Measurements from ENCODE around the gene INTS13. TPM values are rescaled to one million over a fixed set of nuclear protein-coding genes. Genes with fewer than 3 reads are reported as not detected.

Gene INTS13
- total and polyA plus RNA-seq, 4 donors, result 12.4 to 21.8 (median 17.9) TPM

DNA sequence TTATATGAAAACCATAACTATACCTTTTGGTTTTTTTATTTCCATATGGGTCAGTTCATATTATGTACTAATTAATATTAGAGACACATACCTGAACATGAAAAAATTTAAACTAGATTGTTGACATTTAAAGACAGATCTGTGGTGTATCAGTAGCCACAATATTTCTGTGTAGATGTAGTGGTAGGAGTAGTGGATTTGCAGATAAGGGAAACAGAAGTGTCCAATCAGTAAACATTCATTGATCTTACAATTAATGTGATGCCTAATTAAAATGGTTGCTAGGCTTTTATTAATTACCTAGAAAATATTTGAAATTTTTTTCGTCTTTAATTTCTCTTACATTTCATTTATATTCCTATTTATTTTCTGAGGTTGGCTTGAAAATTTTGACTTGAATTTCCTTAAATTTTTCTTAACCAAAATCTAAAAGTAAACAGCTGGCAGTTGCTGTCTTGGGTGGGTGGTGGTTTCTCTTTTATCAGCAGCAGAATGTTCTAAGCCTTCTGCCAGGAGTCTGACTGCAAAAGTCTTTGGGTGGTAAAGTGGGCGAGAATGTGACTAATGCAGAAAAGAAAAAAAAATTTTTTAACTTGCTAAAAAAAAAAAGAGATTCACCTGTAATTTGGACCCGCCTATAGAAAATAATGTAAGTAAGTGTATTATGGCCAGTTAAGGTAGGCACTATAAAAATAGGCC lies 2.9 kb upstream of the INTS13 start:
- ATAC-seq (ENCODE audit: insufficient read depth, low FRiP score) (no peak), DNase-seq (no peak)
- Histone ChIP-seq H3K27ac (ENCODE audit: low read depth in 1 of 2, low read length in 1 of 2) (no peak overlapping the region), H3K27me3 (ENCODE audit: control insufficient read depth in 3 of 3, insufficient read depth in 3 of 3, low read length in 2 of 3) (no peaks in the 10 kb centered on the region), H3K9ac (ENCODE audit: insufficient read depth in 1 of 2, low read length in 2 of 2) (no peak overlapping the region), H3K36me3 (ENCODE audit: control insufficient read depth in 4 of 4, insufficient read depth in 4 of 4, low read length in 4 of 4) (peaks cover 0 to 3% (median 0%) of the 10 kb centered on the region in 4 donors), H3K4me1 (ENCODE audit: control insufficient read depth in 5 of 5, insufficient read depth in 5 of 5, low read length in 5 of 5) (peaks cover 0 to 29% (median 4%) of the 10 kb centered on the region in 5 donors), H3K4me3 (no peak overlapping the region), H3K9me3 (ENCODE audit: control insufficient read depth in 4 of 4, insufficient read depth in 3 of 4, low read length in 3 of 4) (no peaks in the 10 kb centered on the region)
- TF ChIP-seq, protein P1, sequence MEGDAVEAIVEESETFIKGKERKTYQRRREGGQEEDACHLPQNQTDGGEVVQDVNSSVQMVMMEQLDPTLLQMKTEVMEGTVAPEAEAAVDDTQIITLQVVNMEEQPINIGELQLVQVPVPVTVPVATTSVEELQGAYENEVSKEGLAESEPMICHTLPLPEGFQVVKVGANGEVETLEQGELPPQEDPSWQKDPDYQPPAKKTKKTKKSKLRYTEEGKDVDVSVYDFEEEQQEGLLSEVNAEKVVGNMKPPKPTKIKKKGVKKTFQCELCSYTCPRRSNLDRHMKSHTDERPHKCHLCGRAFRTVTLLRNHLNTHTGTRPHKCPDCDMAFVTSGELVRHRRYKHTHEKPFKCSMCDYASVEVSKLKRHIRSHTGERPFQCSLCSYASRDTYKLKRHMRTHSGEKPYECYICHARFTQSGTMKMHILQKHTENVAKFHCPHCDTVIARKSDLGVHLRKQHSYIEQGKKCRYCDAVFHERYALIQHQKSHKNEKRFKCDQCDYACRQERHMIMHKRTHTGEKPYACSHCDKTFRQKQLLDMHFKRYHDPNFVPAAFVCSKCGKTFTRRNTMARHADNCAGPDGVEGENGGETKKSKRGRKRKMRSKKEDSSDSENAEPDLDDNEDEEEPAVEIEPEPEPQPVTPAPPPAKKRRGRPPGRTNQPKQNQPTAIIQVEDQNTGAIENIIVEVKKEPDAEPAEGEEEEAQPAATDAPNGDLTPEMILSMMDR (IDR thresholded peaks at IDR 0.05; ENCODE audit: control extremely low read depth, extremely low read depth), result no peak
- 33 to 68% methylated on average over 3 of the region's 3 CpGs for WGBS, 2 donors

DNA sequence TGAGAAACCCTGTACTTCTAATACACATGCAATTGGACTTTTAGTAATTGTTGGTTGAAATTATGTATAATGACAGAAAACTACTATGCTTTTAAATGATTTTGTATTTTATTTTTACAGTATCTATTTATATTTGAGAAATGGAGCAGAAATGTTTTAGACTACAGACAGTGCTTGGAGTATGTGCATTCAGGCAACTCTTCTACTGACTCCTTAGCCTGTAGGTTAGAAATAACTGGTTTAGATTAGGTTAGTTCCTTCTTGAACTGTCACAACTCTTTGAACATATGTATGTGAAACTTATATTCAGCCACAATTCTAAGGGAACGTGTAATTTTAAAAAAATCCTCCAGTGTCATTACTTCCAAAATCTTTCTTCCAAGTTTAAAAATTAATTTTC lies 2.2 kb upstream of the INTS13 start:
- H3K9ac ChIP-seq (ENCODE audit: insufficient read depth in 1 of 2, low read length in 2 of 2), result peak overlapping the region in 1 of 2 donors; percentile 87
- no peaks in the 10 kb centered on the region for H3K27me3 ChIP-seq (ENCODE audit: control insufficient read depth in 3 of 3, insufficient read depth in 3 of 3, low read length in 2 of 3)
- no peaks in the 10 kb centered on the region for H3K9me3 ChIP-seq (ENCODE audit: control insufficient read depth in 4 of 4, insufficient read depth in 3 of 4, low read length in 3 of 4)
- no peak overlapping the region for H3K27ac ChIP-seq (ENCODE audit: low read depth in 1 of 2, low read length in 1 of 2)
- WGBS, 2 donors, result 36 to 38% methylated on average over 1 of the region's 1 CpG
- DNase-seq (no peak), ATAC-seq (ENCODE audit: insufficient read depth, low FRiP score) (no peak)
- TF ChIP-seq, protein P1 (IDR thresholded peaks at IDR 0.05; ENCODE audit: control extremely low read depth, extremely low read depth), result no peak
- peaks cover 0 to 34% (median 4%) of the 10 kb centered on the region in 5 donors for H3K4me1 ChIP-seq (ENCODE audit: control insufficient read depth in 5 of 5, insufficient read depth in 5 of 5, low read length in 5 of 5)
- peaks cover 0 to 3% (median 0%) of the 10 kb centered on the region in 4 donors for H3K36me3 ChIP-seq (ENCODE audit: control insufficient read depth in 4 of 4, insufficient read depth in 4 of 4, low read length in 4 of 4)
- no peak overlapping the region for H3K4me3 ChIP-seq

DNA sequence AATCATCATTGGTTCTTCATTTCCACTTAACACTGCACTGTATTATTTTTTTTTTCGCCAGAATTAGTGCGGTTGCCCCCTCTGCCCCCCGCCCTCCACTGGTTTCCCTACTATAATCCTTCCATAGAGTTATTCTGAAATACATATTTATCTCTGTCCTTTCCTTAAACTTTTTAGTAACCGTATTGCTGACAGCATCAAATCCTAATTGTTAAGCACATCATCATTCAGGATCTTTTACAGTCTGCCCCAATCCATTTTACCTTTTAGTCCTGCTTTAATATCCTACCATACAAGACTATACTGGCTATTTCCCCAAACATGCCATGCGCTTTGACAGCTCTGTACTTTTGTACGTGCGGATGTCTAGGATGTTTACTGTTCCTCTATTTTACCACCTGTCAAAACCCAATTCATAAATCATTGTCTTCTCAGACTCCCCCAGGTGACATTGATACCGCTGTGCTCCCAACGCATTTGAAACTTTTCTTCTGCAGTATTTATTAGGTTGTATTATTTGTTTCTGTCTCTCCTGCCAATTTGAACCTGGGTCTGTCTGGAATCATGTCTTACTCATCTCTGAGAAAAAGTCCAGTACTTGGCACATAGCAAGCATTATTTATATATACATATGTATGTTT lies 1.5 kb upstream of the INTS13 start:
- peaks cover 0 to 39% (median 4%) of the 10 kb centered on the region in 5 donors for H3K4me1 ChIP-seq (ENCODE audit: control insufficient read depth in 5 of 5, insufficient read depth in 5 of 5, low read length in 5 of 5)

More for the DNA sequence above, 1.5 kb upstream of the INTS13 start:
- H3K27ac ChIP-seq (ENCODE audit: low read depth in 1 of 2, low read length in 1 of 2), result peak overlapping the region in 1 of 2 donors; percentile 80
- no peaks in the 10 kb centered on the region for H3K9me3 ChIP-seq (ENCODE audit: control insufficient read depth in 4 of 4, insufficient read depth in 3 of 4, low read length in 3 of 4)
- H3K36me3 ChIP-seq (ENCODE audit: control insufficient read depth in 4 of 4, insufficient read depth in 4 of 4, low read length in 4 of 4), result peaks cover 0 to 3% (median 0%) of the 10 kb centered on the region in 4 donors
- DNase-seq, result peak in 2 of 3 donors; percentile 10 to 17
- H3K9ac ChIP-seq (ENCODE audit: insufficient read depth in 1 of 2, low read length in 2 of 2), result peak overlapping the region; percentile 87 to 97
- no peak for ATAC-seq (ENCODE audit: insufficient read depth, low FRiP score)
- 1% methylated on average over 9 of the region's 9 CpGs for WGBS, 2 donors
- peak overlapping the region; percentile 87 for H3K4me3 ChIP-seq
- H3K27me3 ChIP-seq (ENCODE audit: control insufficient read depth in 3 of 3, insufficient read depth in 3 of 3, low read length in 2 of 3), result no peaks in the 10 kb centered on the region
- TF ChIP-seq, protein P1 (IDR thresholded peaks at IDR 0.05; ENCODE audit: control extremely low read depth, extremely low read depth), result no peak

Data from lung (tissue), 12 donors.